ENCODE results near the gene TIAL1. TPM values are rescaled to one million over a fixed set of nuclear protein-coding genes. Genes with fewer than 3 reads are reported as not detected.

Gene TIAL1
- total and polyA plus RNA-seq, 2 of the 13 experiments (the other 11 are each of a cell fraction or from before 2014, with no cell fraction given): 31.5 to 148 TPM

GRCh38 chr10:119643306-119644204 is 46.8 kb upstream of the TIAL1 start (continued):
- no peak for TF ChIP-seq MTF1 (CRISPR knock-in tag; IDR thresholded peaks at IDR 0.05)
- TF ChIP-seq KDM6A (CRISPR knock-in tag; IDR thresholded peaks at IDR 0.05; ENCODE audit: low read depth): no peak
- TF ChIP-seq NFKBIZ (CRISPR knock-in tag; IDR thresholded peaks at IDR 0.05): no peak
- TF ChIP-seq THAP7 (CRISPR knock-in tag; IDR thresholded peaks at IDR 0.05): no peak
- peak; percentile 77 for TF ChIP-seq ARNTL (CRISPR knock-in tag; IDR thresholded peaks at IDR 0.05)
- no peak for TF ChIP-seq KAT8 (CRISPR knock-in tag; IDR thresholded peaks at IDR 0.05)
- TF ChIP-seq RNF2 (conservative IDR thresholded peaks at IDR 0.05; ENCODE audit: low read depth): no peak
- no peak for TF ChIP-seq AHR (CRISPR knock-in tag; IDR thresholded peaks at IDR 0.05)
- TF ChIP-seq MYC (CRISPR knock-in tag; IDR thresholded peaks at IDR 0.05; ENCODE audit: borderline replicate concordance): peak; percentile 60
- TF ChIP-seq ZNF44 (CRISPR knock-in tag; IDR thresholded peaks at IDR 0.05): no peak
- no peak for TF ChIP-seq CBX5 (CRISPR knock-in tag; IDR thresholded peaks at IDR 0.05; ENCODE audit: borderline replicate concordance)
- TF ChIP-seq CCDC6 (CRISPR knock-in tag; IDR thresholded peaks at IDR 0.05): no peak
- no peak for TF ChIP-seq HNRNPL (IDR thresholded peaks at IDR 0.05; ENCODE audit: low read depth, low read length)
- TF ChIP-seq ZBTB38 (CRISPR knock-in tag; IDR thresholded peaks at IDR 0.05): no peak; the same call in 1 of the 2 replicates
- TF ChIP-seq ZFP1 (CRISPR knock-in tag; IDR thresholded peaks at IDR 0.05): no peak
- TF ChIP-seq PITX1 (CRISPR knock-in tag; IDR thresholded peaks at IDR 0.05): no peak
- no peak for TF ChIP-seq ZFAT (CRISPR knock-in tag; conservative IDR thresholded peaks at IDR 0.05)
- TF ChIP-seq HOXA9 (CRISPR knock-in tag; IDR thresholded peaks at IDR 0.05; ENCODE audit: borderline replicate concordance): no peak
- TF ChIP-seq ZBTB44 (CRISPR knock-in tag; IDR thresholded peaks at IDR 0.05): no peak
- TF ChIP-seq ZNF704 (CRISPR knock-in tag; IDR thresholded peaks at IDR 0.05; ENCODE audit: borderline replicate concordance): no peak
- TF ChIP-seq NFIB (CRISPR knock-in tag; IDR thresholded peaks at IDR 0.05; ENCODE audit: borderline replicate concordance): no peak
- TF ChIP-seq SRSF4 (IDR thresholded peaks at IDR 0.05; ENCODE audit: low read depth, low read length, poor library complexity, severe bottlenecking): no peak
- no peak for TF ChIP-seq NONO (IDR thresholded peaks at IDR 0.05)
- TF ChIP-seq NONO (CRISPR knock-in tag; conservative IDR thresholded peaks at IDR 0.05): no peak
- TF ChIP-seq BHLHE40 (IDR thresholded peaks at IDR 0.05; ENCODE audit: low read length): peak; percentile 89
- TF ChIP-seq ZNF253 (CRISPR knock-in tag; IDR thresholded peaks at IDR 0.05; ENCODE audit: borderline replicate concordance): no peak
- TF ChIP-seq ZNF20 (CRISPR knock-in tag; IDR thresholded peaks at IDR 0.05): no peak

All from HepG2 (cell line).